HG02678 (cell line): Measurements from ENCODE around the gene KCNH5.
"Not testable (repeated sequence)": the region's sequence is repeated elsewhere in the genome, so short reads cannot be mapped to it uniquely, and the experiment has no call there.

Experiments
- ATAC-seq: cut with Tn5 transposase; IDR thresholded peaks from one replicate; pipeline ENCODE4 v1.9.1; 2021; ENCODE audit warnings: mild to moderate bottlenecking, moderate library complexity; ENCODE audit not compliant: unreplicated experiment

The KCNH5 gene

GRCh38 chr14:62894736-62895135, 150.5 kb downstream of the KCNH5 start:
- ATAC-seq: no peak

GRCh38 chr14:62889364-62889763, 155.9 kb downstream of the KCNH5 start:
- ATAC-seq: no peak

DNA sequence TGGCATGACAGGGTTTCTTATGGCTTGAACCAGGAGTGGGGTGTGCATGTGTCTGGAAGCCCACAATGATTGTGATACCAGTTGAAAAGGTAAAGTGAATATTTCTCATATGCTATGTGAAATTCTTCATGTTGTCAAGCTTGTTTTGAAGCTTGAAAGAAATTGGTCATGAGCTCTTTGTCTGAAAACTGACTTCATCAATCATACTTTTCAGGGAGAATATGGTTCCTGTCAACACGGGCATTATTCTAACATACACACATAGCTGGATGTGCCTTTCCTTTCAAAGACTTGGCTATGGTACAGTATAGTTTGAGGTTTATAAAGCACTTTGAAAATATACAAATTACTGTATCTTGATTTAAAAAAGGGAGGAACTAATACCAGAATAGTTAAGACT, 158.8 kb downstream of the KCNH5 start:
- no peak for ATAC-seq

- no peak for ATAC-seq
Observed at GRCh38 chr14:62885451-62885850, 159.8 kb downstream of the KCNH5 start.

DNA sequence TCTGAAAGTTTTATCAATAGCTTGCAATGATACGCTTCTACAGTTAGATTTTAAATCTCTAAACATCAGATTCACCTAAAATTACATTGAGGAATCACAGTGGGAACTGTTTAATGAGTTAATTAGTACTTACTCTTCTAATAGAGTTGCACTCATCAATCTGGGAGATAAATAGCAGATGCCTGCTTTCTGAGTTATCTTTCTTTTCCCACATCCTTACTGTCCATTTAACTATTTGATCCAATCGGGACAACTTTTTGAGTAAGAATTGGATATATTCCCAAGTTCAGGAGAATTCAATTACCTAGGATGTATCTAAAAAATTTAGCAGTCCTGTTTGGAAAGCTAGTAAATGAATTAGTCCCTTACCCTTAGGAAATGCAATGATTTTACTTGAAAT, 162.3 kb downstream of the KCNH5 start:
- no peak for ATAC-seq

DNA sequence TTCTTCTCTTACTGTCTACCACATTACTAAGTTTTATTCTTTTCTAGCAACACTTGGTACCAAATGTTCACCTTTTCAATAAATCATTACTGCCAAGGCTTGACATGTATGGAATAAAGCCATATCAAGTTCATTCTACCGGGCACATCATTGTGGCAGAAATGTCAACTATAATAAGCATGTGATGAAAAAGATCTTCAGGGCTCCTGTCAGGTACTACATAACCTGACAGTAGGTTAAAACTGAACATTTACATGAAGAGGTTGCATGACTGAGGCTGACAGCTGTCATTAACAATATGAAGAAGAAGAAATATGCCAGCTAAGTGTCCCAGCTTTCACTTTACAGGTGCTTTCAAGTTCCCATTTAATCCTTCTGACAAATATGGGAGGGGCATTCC, 178.9 kb downstream of the KCNH5 start:
- ATAC-seq: no peak

GRCh38 chr14:62864588-62864987, 180.7 kb downstream of the KCNH5 start:
- no peak for ATAC-seq

- ATAC-seq: not testable (repeated sequence)
Observed at GRCh38 chr14:62858011-62858410, 187.2 kb downstream of the KCNH5 start.

DNA sequence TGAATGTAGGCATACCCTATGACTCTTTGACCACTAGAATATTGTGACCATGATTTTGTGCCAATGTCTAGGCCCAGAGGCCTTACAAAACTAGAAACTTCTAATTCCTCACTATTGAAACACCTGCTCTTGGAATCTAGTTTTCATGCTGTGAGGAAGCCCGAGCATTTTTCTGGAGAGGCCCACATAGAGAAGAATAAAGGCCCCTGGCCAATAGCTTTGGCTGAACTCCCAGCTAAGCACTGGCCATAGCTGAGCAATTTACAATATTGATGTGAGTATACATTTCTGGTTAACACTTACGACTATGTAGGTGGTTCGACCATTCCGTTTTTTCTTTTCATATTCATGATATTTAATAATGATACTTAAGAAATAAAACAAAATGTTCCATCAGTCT, 190.3 kb downstream of the KCNH5 start:
- ATAC-seq: no peak

GRCh38 chr14:62847168-62847567, 198.1 kb downstream of the KCNH5 start:
- ATAC-seq: no peak

DNA sequence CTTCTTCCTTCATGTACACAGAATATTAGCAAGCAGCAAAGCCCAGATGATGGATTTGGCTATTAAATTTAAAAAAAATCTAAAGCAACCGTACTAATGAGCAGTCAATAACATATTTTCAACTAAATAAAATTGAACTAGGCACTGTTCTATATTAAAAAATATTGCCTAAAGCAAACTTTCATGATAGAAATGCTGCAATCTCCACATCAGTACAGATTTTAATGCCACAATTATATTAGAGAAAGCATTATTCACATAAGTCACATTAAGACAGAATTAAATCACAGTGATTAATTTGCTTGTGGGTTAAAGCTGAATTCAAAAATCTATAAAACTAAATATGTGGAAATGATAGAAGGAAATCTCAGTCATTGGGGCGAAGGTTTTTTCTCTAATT, 200.7 kb downstream of the KCNH5 start:
- ATAC-seq: no peak

DNA sequence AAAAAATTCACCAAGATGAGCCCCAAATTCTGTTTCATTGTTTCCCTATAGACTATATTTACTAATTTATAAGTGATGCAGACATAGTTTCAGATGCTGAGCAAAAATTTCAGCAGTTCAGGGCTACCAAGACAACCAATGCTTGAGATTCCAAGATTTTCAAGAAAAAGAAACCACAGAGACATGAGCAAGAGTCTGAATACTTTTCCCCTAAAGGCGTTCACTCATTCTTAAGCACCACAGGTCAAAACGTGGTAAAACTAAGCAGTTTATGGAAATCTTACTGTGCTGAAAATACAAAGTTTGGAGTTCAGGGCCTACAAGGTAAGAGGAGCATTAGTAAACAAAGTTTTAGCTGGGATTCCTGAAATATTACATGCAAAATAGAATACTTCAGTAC, 221.2 kb downstream of the KCNH5 start:
- no peak for ATAC-seq

- no peak for ATAC-seq
Observed at GRCh38 chr14:62819931-62820330, 225.3 kb downstream of the KCNH5 start.

- ATAC-seq: no peak
Observed at GRCh38 chr14:62807636-62808035, 237.6 kb downstream of the KCNH5 start.

GRCh38 chr14:62800577-62800976, 244.7 kb downstream of the KCNH5 start:
- ATAC-seq: no peak

DNA sequence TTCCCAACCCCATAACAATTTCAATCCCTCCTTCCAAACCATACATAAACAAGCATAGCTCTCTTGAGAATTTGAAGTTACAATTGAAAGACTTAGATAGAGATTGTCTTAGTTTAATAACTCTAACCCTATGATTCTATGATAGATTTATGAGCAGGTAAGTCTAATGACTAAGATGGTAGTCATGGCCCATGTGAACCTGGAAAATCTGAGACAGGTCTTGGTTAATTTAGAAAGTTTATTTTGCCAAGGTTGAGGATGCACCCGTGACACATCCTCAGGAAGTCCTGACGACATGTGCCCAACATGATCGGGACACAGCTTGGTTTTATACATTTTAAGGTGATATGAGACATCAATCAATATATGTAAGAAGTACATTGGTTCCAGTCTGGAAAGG, 248.8 kb downstream of the KCNH5 start:
- ATAC-seq: no peak

GRCh38 chr14:62792578-62792977, 252.7 kb downstream of the KCNH5 start:
- no peak for ATAC-seq

GRCh38 chr14:62781328-62781727, 263.9 kb downstream of the KCNH5 start:
- not testable (repeated sequence) for ATAC-seq

DNA sequence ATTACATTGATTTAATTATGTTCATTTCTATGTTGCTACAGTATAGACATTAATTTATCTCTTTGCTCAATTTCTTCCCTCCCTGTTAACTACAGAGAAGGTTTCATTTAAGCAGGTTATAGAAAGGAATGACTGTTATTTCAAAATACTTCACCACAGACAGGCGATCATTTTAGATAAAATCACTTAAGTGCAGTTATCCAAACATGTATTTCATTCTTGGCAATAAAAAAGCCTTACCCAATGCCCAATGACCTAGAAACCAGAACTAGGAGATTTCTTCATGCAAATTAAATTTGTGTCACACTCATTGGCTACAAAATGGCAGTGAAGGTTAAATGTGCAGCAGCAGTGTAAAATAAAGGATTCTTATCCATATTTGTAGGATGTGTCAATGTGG, 266.4 kb downstream of the KCNH5 start:
- no peak for ATAC-seq

DNA sequence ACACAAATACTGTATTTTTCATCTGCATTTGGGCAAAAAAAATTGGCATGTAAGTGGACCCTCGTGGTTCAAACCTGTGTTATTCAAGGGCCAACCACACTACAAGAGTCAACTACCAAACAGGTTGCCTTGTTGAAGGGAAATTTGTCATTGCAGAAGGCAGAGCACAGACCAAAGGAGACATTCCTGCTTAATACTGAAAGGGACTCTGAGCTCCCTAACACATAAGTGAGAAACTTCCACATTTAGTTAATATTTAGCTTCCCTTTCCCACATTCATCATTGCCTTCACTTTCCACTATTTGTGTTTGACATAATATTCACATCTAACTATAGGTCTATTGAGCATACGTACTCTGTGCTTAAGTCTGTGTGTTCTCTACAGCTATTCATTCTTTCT, 266.9 kb downstream of the KCNH5 start:
- ATAC-seq: no peak

- no peak for ATAC-seq
Observed at GRCh38 chr14:62777510-62777909, 267.7 kb downstream of the KCNH5 start.

DNA sequence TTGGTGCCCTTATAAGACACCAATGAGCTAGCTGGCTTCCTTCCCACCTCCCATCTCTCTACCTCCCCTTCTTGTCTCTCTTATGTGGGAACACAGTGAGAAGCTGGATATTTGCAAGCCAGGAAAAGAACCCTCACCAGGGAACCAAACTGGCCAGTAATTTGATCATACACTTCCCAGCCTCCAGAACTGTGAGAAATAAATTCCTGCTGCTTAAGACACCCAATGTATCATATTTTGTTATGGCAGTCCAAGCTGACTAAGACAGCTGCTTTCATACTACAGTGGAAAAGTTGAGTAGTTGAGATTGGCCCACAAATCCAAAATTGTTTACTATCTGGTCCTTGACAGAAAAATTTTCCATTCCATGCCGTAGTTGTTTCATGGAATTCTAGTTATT, 269.0 kb downstream of the KCNH5 start:
- ATAC-seq: no peak

- no peak for ATAC-seq
Observed at GRCh38 chr14:62768753-62769152, 276.5 kb downstream of the KCNH5 start.

DNA sequence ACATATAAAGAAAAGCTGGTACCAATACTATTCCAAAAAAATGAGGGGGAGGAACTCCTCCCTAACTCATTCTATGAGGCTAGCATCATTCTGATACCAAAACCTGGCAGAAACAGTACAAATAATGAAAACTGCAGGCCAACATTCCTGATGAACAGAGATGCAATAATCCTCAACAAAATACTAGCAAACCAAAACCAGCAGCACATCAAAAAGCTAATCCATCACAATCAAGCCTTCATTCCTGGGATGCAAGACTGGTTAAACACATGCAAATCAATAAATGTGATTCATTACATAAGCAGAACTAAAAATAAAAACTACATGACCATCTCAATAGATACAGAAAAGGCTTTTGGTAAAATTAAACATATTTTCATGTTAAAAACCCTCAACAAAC, 281.3 kb downstream of the KCNH5 start:
- no peak for ATAC-seq
